ENCODE data around the gene ARHGAP22.

The ARHGAP22 gene

GRCh38 chr10:48492201-48492600, 112.7 kb downstream of the ARHGAP22 start:
- no peak overlapping the region for H3K4me3 ChIP-seq (ENCODE audit: insufficient read depth, low read depth, low read length, poor library complexity, severe bottlenecking)
- no peak for DNase-seq
- H3K36me3 ChIP-seq (ENCODE audit: control insufficient read depth, insufficient read depth, low read length), result no peaks in the 10 kb centered on the region
- no peaks in the 10 kb centered on the region for H3K4me1 ChIP-seq (ENCODE audit: control insufficient read depth, insufficient read depth, low read length, poor library complexity, severe bottlenecking)
- H3K27ac ChIP-seq (ENCODE audit: insufficient read depth, low read length, poor library complexity, severe bottlenecking), result no peak overlapping the region
- no peaks in the 10 kb centered on the region for H3K27me3 ChIP-seq (replicated peaks; ENCODE audit: control insufficient read depth, insufficient read depth, low read length, poor library complexity, severe bottlenecking)
- H3K9me3 ChIP-seq (ENCODE audit: control insufficient read depth, low read length), result no peaks in the 10 kb centered on the region

- no peak for DNase-seq
- Histone ChIP-seq H3K4me1 (ENCODE audit: control insufficient read depth, insufficient read depth, low read length, poor library complexity, severe bottlenecking) (no peaks in the 10 kb centered on the region), H3K27ac (ENCODE audit: insufficient read depth, low read length, poor library complexity, severe bottlenecking) (no peak overlapping the region)
Observed at GRCh38 chr10:48491392-48492139, 113.3 kb downstream of the ARHGAP22 start.

GRCh38 chr10:48490946-48491345, 113.9 kb downstream of the ARHGAP22 start:
- Histone ChIP-seq H3K4me1 (ENCODE audit: control insufficient read depth, insufficient read depth, low read length, poor library complexity, severe bottlenecking) (no peaks in the 10 kb centered on the region), H3K27ac (ENCODE audit: insufficient read depth, low read length, poor library complexity, severe bottlenecking) (no peak overlapping the region), H3K27me3 (replicated peaks; ENCODE audit: control insufficient read depth, insufficient read depth, low read length, poor library complexity, severe bottlenecking) (no peaks in the 10 kb centered on the region), H3K4me3 (ENCODE audit: insufficient read depth, low read depth, low read length, poor library complexity, severe bottlenecking) (no peak overlapping the region), H3K36me3 (ENCODE audit: control insufficient read depth, insufficient read depth, low read length) (no peaks in the 10 kb centered on the region), H3K9me3 (ENCODE audit: control insufficient read depth, low read length) (no peaks in the 10 kb centered on the region)
- no peak for DNase-seq

More at GRCh38 chr10:48491392-48492139, 113.3 kb downstream of the ARHGAP22 start:
- H3K36me3 ChIP-seq (ENCODE audit: control insufficient read depth, insufficient read depth, low read length), result no peaks in the 10 kb centered on the region
- H3K4me3 ChIP-seq (ENCODE audit: insufficient read depth, low read depth, low read length, poor library complexity, severe bottlenecking), result no peak overlapping the region
- H3K9me3 ChIP-seq (ENCODE audit: control insufficient read depth, low read length), result no peaks in the 10 kb centered on the region
- no peaks in the 10 kb centered on the region for H3K27me3 ChIP-seq (replicated peaks; ENCODE audit: control insufficient read depth, insufficient read depth, low read length, poor library complexity, severe bottlenecking)

- H3K36me3 ChIP-seq (ENCODE audit: control insufficient read depth, insufficient read depth, low read length), result no peaks in the 10 kb centered on the region
- no peaks in the 10 kb centered on the region for H3K27me3 ChIP-seq (replicated peaks; ENCODE audit: control insufficient read depth, insufficient read depth, low read length, poor library complexity, severe bottlenecking)
- H3K9me3 ChIP-seq (ENCODE audit: control insufficient read depth, low read length), result no peaks in the 10 kb centered on the region
- H3K4me1 ChIP-seq (ENCODE audit: control insufficient read depth, insufficient read depth, low read length, poor library complexity, severe bottlenecking), result no peaks in the 10 kb centered on the region
- no peak overlapping the region for H3K27ac ChIP-seq (ENCODE audit: insufficient read depth, low read length, poor library complexity, severe bottlenecking)
- H3K4me3 ChIP-seq (ENCODE audit: insufficient read depth, low read depth, low read length, poor library complexity, severe bottlenecking), result no peak overlapping the region
- DNase-seq, result no peak
Observed at GRCh38 chr10:48490571-48490940, 114.3 kb downstream of the ARHGAP22 start.

DNA sequence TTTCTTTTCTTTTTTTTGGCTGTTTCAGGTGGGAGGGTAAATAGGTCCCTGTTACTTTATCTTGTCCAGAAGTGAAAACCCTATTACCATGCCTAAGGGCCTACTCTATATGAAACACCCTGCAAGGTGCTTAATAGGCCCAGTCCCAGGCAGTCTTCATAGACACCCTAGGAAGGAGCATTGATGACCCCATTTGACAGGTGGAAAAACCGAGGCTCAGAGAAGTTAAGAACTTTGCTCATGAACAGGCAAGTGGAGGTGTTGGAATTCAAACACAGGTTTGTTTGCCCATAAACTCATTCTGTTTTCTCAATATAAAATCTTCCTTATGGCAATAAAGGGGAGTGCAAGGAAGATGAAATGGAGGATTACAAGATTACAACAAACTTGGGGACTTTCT, 115.8 kb downstream of the ARHGAP22 start:
- H3K27me3 ChIP-seq (replicated peaks; ENCODE audit: control insufficient read depth, insufficient read depth, low read length, poor library complexity, severe bottlenecking), result no peaks in the 10 kb centered on the region
- DNase-seq, result no peak
- no peaks in the 10 kb centered on the region for H3K4me1 ChIP-seq (ENCODE audit: control insufficient read depth, insufficient read depth, low read length, poor library complexity, severe bottlenecking)
- no peak overlapping the region for H3K27ac ChIP-seq (ENCODE audit: insufficient read depth, low read length, poor library complexity, severe bottlenecking)
- H3K4me3 ChIP-seq (ENCODE audit: insufficient read depth, low read depth, low read length, poor library complexity, severe bottlenecking), result no peak overlapping the region
- no peaks in the 10 kb centered on the region for H3K9me3 ChIP-seq (ENCODE audit: control insufficient read depth, low read length)
- H3K36me3 ChIP-seq (ENCODE audit: control insufficient read depth, insufficient read depth, low read length), result no peaks in the 10 kb centered on the region

DNA sequence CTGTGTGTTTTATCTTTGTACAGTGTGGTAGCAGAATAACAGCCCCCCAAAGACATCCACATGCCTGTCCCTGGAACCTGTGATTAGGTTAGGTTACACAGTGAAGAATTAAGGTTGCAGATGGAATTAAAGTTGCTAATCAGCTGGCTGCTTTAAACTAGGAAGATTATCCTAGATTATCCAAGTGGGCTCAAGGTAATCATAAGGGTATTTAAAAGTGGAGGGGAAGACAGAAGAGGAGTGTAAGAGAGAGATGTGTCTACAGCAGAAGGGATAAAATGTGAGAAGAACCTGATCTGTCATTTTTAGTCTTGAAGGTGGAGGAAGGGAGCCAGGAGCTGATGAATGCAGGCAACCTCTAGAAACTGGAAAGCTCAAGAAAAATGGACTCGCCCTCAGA, 117.6 kb downstream of the ARHGAP22 start:
- Histone ChIP-seq H3K36me3 (ENCODE audit: control insufficient read depth, insufficient read depth, low read length) (no peaks in the 10 kb centered on the region), H3K4me1 (ENCODE audit: control insufficient read depth, insufficient read depth, low read length, poor library complexity, severe bottlenecking) (no peaks in the 10 kb centered on the region), H3K27ac (ENCODE audit: insufficient read depth, low read length, poor library complexity, severe bottlenecking) (no peak overlapping the region), H3K9me3 (ENCODE audit: control insufficient read depth, low read length) (no peaks in the 10 kb centered on the region), H3K27me3 (replicated peaks; ENCODE audit: control insufficient read depth, insufficient read depth, low read length, poor library complexity, severe bottlenecking) (no peaks in the 10 kb centered on the region), H3K4me3 (ENCODE audit: insufficient read depth, low read depth, low read length, poor library complexity, severe bottlenecking) (no peak overlapping the region)
- DNase-seq, result no peak

GRCh38 chr10:48485711-48486110, 119.2 kb downstream of the ARHGAP22 start:
- Histone ChIP-seq H3K9me3 (ENCODE audit: control insufficient read depth, low read length) (no peaks in the 10 kb centered on the region), H3K27ac (ENCODE audit: insufficient read depth, low read length, poor library complexity, severe bottlenecking) (no peak overlapping the region), H3K4me3 (ENCODE audit: insufficient read depth, low read depth, low read length, poor library complexity, severe bottlenecking) (no peak overlapping the region), H3K27me3 (replicated peaks; ENCODE audit: control insufficient read depth, insufficient read depth, low read length, poor library complexity, severe bottlenecking) (no peaks in the 10 kb centered on the region), H3K36me3 (ENCODE audit: control insufficient read depth, insufficient read depth, low read length) (no peaks in the 10 kb centered on the region), H3K4me1 (ENCODE audit: control insufficient read depth, insufficient read depth, low read length, poor library complexity, severe bottlenecking) (no peaks in the 10 kb centered on the region)
- no peak for DNase-seq

DNA sequence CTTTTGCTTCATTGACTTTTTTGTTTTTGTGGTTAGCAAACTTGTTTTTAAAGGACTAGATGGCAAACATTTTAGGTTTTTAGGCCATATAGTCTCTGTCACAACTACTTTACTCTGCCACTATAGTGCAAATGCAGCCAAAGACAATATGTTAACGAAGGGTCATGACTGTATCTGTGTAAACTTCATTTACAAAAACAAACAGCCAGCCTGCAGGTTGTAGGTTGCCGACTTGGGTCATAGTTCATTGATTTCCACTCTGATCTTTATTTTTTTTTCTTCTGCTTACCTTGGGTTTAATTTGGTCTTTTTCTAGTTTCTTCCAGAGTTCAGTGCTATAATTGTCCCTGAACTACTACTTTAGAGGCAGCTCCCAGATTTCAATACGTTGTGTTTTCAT, 120.0 kb downstream of the ARHGAP22 start:
- no peaks in the 10 kb centered on the region for H3K27me3 ChIP-seq (replicated peaks; ENCODE audit: control insufficient read depth, insufficient read depth, low read length, poor library complexity, severe bottlenecking)
- no peak overlapping the region for H3K4me3 ChIP-seq (ENCODE audit: insufficient read depth, low read depth, low read length, poor library complexity, severe bottlenecking)
- no peak overlapping the region for H3K27ac ChIP-seq (ENCODE audit: insufficient read depth, low read length, poor library complexity, severe bottlenecking)
- H3K4me1 ChIP-seq (ENCODE audit: control insufficient read depth, insufficient read depth, low read length, poor library complexity, severe bottlenecking), result no peaks in the 10 kb centered on the region
- H3K36me3 ChIP-seq (ENCODE audit: control insufficient read depth, insufficient read depth, low read length), result no peaks in the 10 kb centered on the region
- H3K9me3 ChIP-seq (ENCODE audit: control insufficient read depth, low read length), result no peaks in the 10 kb centered on the region
- DNase-seq, result no peak

- Histone ChIP-seq H3K27ac (ENCODE audit: insufficient read depth, low read length, poor library complexity, severe bottlenecking) (no peak overlapping the region), H3K4me3 (ENCODE audit: insufficient read depth, low read depth, low read length, poor library complexity, severe bottlenecking) (no peak overlapping the region), H3K4me1 (ENCODE audit: control insufficient read depth, insufficient read depth, low read length, poor library complexity, severe bottlenecking) (no peaks in the 10 kb centered on the region), H3K36me3 (ENCODE audit: control insufficient read depth, insufficient read depth, low read length) (no peaks in the 10 kb centered on the region), H3K27me3 (replicated peaks; ENCODE audit: control insufficient read depth, insufficient read depth, low read length, poor library complexity, severe bottlenecking) (no peaks in the 10 kb centered on the region), H3K9me3 (ENCODE audit: control insufficient read depth, low read length) (no peaks in the 10 kb centered on the region)
- no peak for DNase-seq
Observed at GRCh38 chr10:48482207-48482606, 122.7 kb downstream of the ARHGAP22 start.

DNA sequence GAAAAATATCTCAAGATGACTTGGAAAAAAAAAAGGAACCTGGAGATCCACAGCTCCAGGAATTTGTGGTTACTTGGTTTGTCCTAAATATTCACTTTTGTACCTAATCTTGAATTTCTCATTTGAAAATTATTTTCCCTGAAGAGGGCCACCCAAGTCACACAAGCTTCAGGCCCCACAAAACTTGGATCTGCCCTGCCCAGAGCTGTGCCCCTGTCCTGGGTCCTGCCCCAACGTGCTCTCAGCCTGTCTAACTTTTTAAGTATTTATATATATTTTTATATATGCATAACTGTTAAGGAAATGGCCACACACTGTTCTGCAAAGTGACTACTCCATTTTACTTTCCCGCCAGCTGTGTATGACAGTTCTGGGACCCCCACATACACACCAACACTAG, 123.5 kb downstream of the ARHGAP22 start:
- no peaks in the 10 kb centered on the region for H3K27me3 ChIP-seq (replicated peaks; ENCODE audit: control insufficient read depth, insufficient read depth, low read length, poor library complexity, severe bottlenecking)
- H3K9me3 ChIP-seq (ENCODE audit: control insufficient read depth, low read length), result no peaks in the 10 kb centered on the region
- no peaks in the 10 kb centered on the region for H3K4me1 ChIP-seq (ENCODE audit: control insufficient read depth, insufficient read depth, low read length, poor library complexity, severe bottlenecking)
- H3K27ac ChIP-seq (ENCODE audit: insufficient read depth, low read length, poor library complexity, severe bottlenecking), result no peak overlapping the region
- H3K4me3 ChIP-seq (ENCODE audit: insufficient read depth, low read depth, low read length, poor library complexity, severe bottlenecking), result no peak overlapping the region
- no peaks in the 10 kb centered on the region for H3K36me3 ChIP-seq (ENCODE audit: control insufficient read depth, insufficient read depth, low read length)
- no peak for DNase-seq

Measured in effector memory CD4-positive, alpha-beta T cell (primary cell).